DND-41 (cell line): Measurements from ENCODE around the gene SLC25A26.

Experiments used
- CTCF ChIP-seq: IDR thresholded peaks from 2 replicates; pipeline ENCODE4 v1.5.1; 2012; ENCODE audit warnings: borderline replicate concordance, low read length, moderate library complexity, mild to moderate bottlenecking; ENCODE audit not compliant: poor library complexity, severe bottlenecking; ENCODE audit errors: extremely low read depth
- EZH2 ChIP-seq: IDR thresholded peaks from 3 replicates; pipeline ENCODE4 v1.6.1; 2012; ENCODE audit warnings: borderline replicate concordance, low read depth, mild to moderate bottlenecking, moderate library complexity, low read length, inconsistent platforms; ENCODE audit not compliant: severe bottlenecking

- no peak for TF ChIP-seq CTCF
- TF ChIP-seq EZH2: no peak
These were observed 7.1 kb downstream of the SLC25A26 start for GRCh38 chr3:66227915-66228314.
